ENCODE data around the gene SVEP1.
"Not testable (repeated sequence)": the region's sequence is repeated elsewhere in the genome, so short reads cannot be mapped to it uniquely, and the experiment has no call there.

The SVEP1 gene

GRCh38 chr9:110575945-110576344 is 3.6 kb downstream of the SVEP1 start:
- no peak for DNase-seq

GRCh38 chr9:110575169-110575568 is 4.4 kb downstream of the SVEP1 start:
- no peak for DNase-seq

- no peak for DNase-seq
Observed at GRCh38 chr9:110573305-110573704, 6.2 kb downstream of the SVEP1 start.

GRCh38 chr9:110571801-110572483 is 7.6 kb downstream of the SVEP1 start:
- no peak for DNase-seq

- DNase-seq = no peak
Observed at GRCh38 chr9:110566156-110566555, 13.4 kb downstream of the SVEP1 start.

- DNase-seq = no peak
Observed at GRCh38 chr9:110561826-110562225, 17.7 kb downstream of the SVEP1 start.

- DNase-seq = no peak
Observed at GRCh38 chr9:110559869-110560268, 19.7 kb downstream of the SVEP1 start.

GRCh38 chr9:110555551-110556331 is 23.8 kb downstream of the SVEP1 start:
- DNase-seq = no peak

GRCh38 chr9:110546411-110546871 is 33.1 kb downstream of the SVEP1 start:
- DNase-seq = no peak

- no peak for DNase-seq
Observed at GRCh38 chr9:110545705-110546104, 33.8 kb downstream of the SVEP1 start.

- DNase-seq = no peak
Observed at GRCh38 chr9:110543631-110544051, 35.9 kb downstream of the SVEP1 start.

- no peak for DNase-seq
Observed at GRCh38 chr9:110541950-110542349, 37.6 kb downstream of the SVEP1 start.

- DNase-seq = no peak
Observed at GRCh38 chr9:110538647-110539041, 40.9 kb downstream of the SVEP1 start.

GRCh38 chr9:110537841-110538646 is 41.5 kb downstream of the SVEP1 start:
- DNase-seq = no peak

GRCh38 chr9:110536822-110537221 is 42.7 kb downstream of the SVEP1 start:
- no peak for DNase-seq

GRCh38 chr9:110534162-110534561 is 45.4 kb downstream of the SVEP1 start:
- DNase-seq = not testable (repeated sequence)

- no peak for DNase-seq
Observed at GRCh38 chr9:110532908-110533665, 46.5 kb downstream of the SVEP1 start.

- DNase-seq = no peak
Observed at GRCh38 chr9:110531776-110532175, 47.8 kb downstream of the SVEP1 start.

GRCh38 chr9:110531241-110531640 is 48.3 kb downstream of the SVEP1 start:
- not testable (repeated sequence) for DNase-seq

- DNase-seq = no peak
Observed at GRCh38 chr9:110528645-110529044, 50.9 kb downstream of the SVEP1 start.

GRCh38 chr9:110526426-110526825 is 53.1 kb downstream of the SVEP1 start:
- DNase-seq = no peak

GRCh38 chr9:110521206-110521605 is 58.3 kb downstream of the SVEP1 start:
- no peak for DNase-seq
